Measurements from ENCODE around the gene SPATA21.

Gene SPATA21

GRCh38 chr1:16405441-16405840 lies 31.8 kb downstream of the SPATA21 start:
- H3K27ac ChIP-seq = no peak overlapping the region
- TF ChIP-seq CTCF (conservative IDR thresholded peaks at IDR 0.05) = no peak

- H3K27ac ChIP-seq = no peak overlapping the region
- TF ChIP-seq CTCF (conservative IDR thresholded peaks at IDR 0.05) = no peak
Observed at GRCh38 chr1:16402742-16403141, 34.5 kb downstream of the SPATA21 start.

GRCh38 chr1:16398371-16398953 lies 38.8 kb downstream of the SPATA21 start:
- no peak for TF ChIP-seq CTCF (conservative IDR thresholded peaks at IDR 0.05)
- H3K27ac ChIP-seq = no peak overlapping the region

- no peak overlapping the region for H3K27ac ChIP-seq
Observed at GRCh38 chr1:16397120-16397519, 40.1 kb downstream of the SPATA21 start.

GRCh38 chr1:16396591-16396990 lies 40.6 kb downstream of the SPATA21 start:
- TF ChIP-seq CTCF (conservative IDR thresholded peaks at IDR 0.05) = no peak
- H3K27ac ChIP-seq = no peak overlapping the region

More at GRCh38 chr1:16397120-16397519, 40.1 kb downstream of the SPATA21 start:
- TF ChIP-seq CTCF (conservative IDR thresholded peaks at IDR 0.05) = no peak

- no peak overlapping the region for H3K27ac ChIP-seq
- TF ChIP-seq CTCF (conservative IDR thresholded peaks at IDR 0.05) = no peak
Observed at GRCh38 chr1:16394977-16395376, 42.2 kb downstream of the SPATA21 start.

- no peak for TF ChIP-seq CTCF (conservative IDR thresholded peaks at IDR 0.05)
Observed at GRCh38 chr1:16393570-16394521, 43.4 kb downstream of the SPATA21 start.

More at GRCh38 chr1:16393570-16394521, 43.4 kb downstream of the SPATA21 start:
- no peak overlapping the region for H3K27ac ChIP-seq
